ENCODE data around the gene RNASEL. TPM values are rescaled to one million over a fixed set of nuclear protein-coding genes. Genes with fewer than 3 reads are reported as not detected.

RNASEL gene
- total and polyA plus RNA-seq, 2 donors from 2014 or later = 6.0 to 12.1 TPM

DNA sequence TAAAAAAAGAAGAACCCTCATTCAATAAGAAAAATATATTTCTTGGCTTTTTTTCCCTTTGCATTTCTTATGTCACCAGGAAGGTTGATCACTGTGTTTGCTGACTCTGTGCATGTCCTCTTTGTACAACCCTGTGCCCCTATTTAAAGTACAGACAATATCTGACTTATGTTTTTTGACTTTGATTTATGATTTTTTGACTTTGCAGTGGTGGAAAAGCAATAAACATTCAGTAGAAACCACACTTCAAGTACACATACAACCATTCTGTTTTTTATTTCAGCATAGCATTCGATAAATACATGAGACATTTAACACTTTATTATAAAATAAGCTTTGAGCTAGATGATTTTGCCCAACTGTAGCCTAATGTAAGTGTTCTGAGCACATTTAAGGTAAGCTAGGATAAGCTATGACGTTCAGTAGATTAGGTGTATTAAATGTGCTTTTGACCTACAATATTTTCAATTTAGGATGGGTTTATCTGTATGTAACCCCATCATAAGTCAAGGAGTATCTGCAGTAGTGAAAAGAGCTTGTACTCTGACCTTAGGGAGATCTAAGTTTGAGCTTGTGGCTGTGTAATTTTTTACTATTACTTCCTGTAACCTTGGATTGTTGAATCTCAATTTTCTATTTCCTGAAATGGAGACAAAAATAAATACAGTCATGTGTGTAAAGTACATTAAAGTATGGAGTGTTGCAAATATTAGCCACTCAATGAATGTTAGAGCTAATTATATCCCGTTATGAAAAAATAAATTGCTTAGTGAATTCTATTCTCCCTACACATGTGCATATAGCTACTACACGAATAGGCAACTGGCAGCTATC lies 1.2 kb downstream of the RNASEL start:
- no peaks in the 10 kb centered on the region for H3K36me3 ChIP-seq (ENCODE audit: control insufficient read depth in 2 of 3, insufficient read depth in 3 of 3, low read length in 3 of 3)
- H3K9me3 ChIP-seq (ENCODE audit: control insufficient read depth in 2 of 3, insufficient read depth in 1 of 3, low read length in 3 of 3) = no peaks in the 10 kb centered on the region
- no peak for FAIRE-seq
- no peaks in the 10 kb centered on the region for H3K27me3 ChIP-seq (ENCODE audit: control insufficient read depth, insufficient read depth, low read length)
- H3K9ac ChIP-seq (ENCODE audit: low read length in 3 of 3) = peak overlapping the region in 2 of 3 donors; percentile 86 to 91
- H3K4me3 ChIP-seq (ENCODE audit: low read length in 3 of 3) = peak overlapping the region; percentile 87 to 93 (median 88)
- DNase-seq = no peak
- peak overlapping the region in 1 of 2 donors; percentile 86 for H3K27ac ChIP-seq (ENCODE audit: low read depth in 2 of 2, low read length in 2 of 2)
- intact Hi-C loops (cut with DNase I) = no loop called here
- H3K4me1 ChIP-seq (ENCODE audit: control insufficient read depth in 2 of 3, insufficient read depth in 2 of 3, low read depth in 1 of 3, low read length in 3 of 3) = peaks cover 0 to 10% (median 7%) of the 10 kb centered on the region in 3 donors
- TF ChIP-seq, protein P1, sequence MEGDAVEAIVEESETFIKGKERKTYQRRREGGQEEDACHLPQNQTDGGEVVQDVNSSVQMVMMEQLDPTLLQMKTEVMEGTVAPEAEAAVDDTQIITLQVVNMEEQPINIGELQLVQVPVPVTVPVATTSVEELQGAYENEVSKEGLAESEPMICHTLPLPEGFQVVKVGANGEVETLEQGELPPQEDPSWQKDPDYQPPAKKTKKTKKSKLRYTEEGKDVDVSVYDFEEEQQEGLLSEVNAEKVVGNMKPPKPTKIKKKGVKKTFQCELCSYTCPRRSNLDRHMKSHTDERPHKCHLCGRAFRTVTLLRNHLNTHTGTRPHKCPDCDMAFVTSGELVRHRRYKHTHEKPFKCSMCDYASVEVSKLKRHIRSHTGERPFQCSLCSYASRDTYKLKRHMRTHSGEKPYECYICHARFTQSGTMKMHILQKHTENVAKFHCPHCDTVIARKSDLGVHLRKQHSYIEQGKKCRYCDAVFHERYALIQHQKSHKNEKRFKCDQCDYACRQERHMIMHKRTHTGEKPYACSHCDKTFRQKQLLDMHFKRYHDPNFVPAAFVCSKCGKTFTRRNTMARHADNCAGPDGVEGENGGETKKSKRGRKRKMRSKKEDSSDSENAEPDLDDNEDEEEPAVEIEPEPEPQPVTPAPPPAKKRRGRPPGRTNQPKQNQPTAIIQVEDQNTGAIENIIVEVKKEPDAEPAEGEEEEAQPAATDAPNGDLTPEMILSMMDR (IDR thresholded peaks at IDR 0.05; ENCODE audit: borderline replicate concordance, extremely low read depth, insufficient read depth) = no peak

DNA sequence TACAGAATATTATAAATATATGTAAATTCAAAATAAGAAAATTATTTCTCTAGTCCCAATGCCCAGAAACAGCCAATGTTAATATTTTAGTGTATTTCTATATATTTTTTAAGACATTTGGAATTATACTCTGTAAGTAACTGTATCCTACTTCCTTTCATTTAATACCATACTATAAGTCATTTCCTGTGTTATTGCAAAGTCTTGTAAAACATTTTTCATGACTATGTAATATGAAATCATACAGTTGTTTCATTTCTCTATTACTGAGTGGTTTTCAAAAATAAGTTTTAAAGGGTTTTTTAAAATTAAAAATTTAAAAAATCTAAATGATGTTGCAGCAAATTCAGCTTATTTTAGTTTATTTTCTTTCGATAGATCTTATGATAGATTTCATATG lies 2.0 kb downstream of the RNASEL start:
- H3K4me1 ChIP-seq (ENCODE audit: control insufficient read depth in 2 of 3, insufficient read depth in 2 of 3, low read depth in 1 of 3, low read length in 3 of 3) = peaks cover 0 to 10% (median 7%) of the 10 kb centered on the region in 3 donors
- intact Hi-C loops (cut with DNase I) = no loop called here
- H3K36me3 ChIP-seq (ENCODE audit: control insufficient read depth in 2 of 3, insufficient read depth in 3 of 3, low read length in 3 of 3) = peaks cover 0 to 5% (median 0%) of the 10 kb centered on the region in 3 donors
- no peak for DNase-seq
- no peaks in the 10 kb centered on the region for H3K9me3 ChIP-seq (ENCODE audit: control insufficient read depth in 2 of 3, insufficient read depth in 1 of 3, low read length in 3 of 3)
- H3K27me3 ChIP-seq (ENCODE audit: control insufficient read depth, insufficient read depth, low read length) = no peaks in the 10 kb centered on the region
- TF ChIP-seq, protein P1 (IDR thresholded peaks at IDR 0.05; ENCODE audit: borderline replicate concordance, extremely low read depth, insufficient read depth) = no peak
- H3K27ac ChIP-seq (ENCODE audit: low read depth in 2 of 2, low read length in 2 of 2) = no peak overlapping the region
- H3K4me3 ChIP-seq (ENCODE audit: low read length in 3 of 3) = no peak overlapping the region
- FAIRE-seq = peak; percentile 46
- H3K9ac ChIP-seq (ENCODE audit: low read length in 3 of 3) = no peak overlapping the region

DNA sequence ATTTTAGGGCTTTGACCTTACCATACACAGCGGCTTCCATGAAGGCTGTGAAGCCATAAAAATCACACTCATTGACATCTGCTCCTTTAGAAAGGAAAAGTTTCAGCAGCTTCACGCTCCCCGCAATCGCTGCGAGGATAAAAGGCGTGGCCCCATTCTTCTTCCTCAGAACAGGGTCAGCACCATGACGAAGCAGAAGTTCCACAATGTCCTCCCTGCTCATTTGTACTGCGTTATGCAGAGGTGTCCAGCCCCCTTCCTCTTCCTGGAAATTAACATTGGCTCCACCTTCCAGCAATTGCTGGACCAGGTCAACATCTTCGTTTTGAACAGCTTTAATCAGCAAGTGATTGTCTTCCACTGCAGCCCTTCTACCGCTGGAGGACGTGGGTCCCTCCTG lies 2.7 kb downstream of the RNASEL start:
- Histone ChIP-seq H3K27me3 (ENCODE audit: control insufficient read depth, insufficient read depth, low read length) (no peaks in the 10 kb centered on the region), H3K9ac (ENCODE audit: low read length in 3 of 3) (no peak overlapping the region), H3K4me3 (ENCODE audit: low read length in 3 of 3) (no peak overlapping the region), H3K4me1 (ENCODE audit: control insufficient read depth in 2 of 3, insufficient read depth in 2 of 3, low read depth in 1 of 3, low read length in 3 of 3) (peaks cover 0 to 10% (median 7%) of the 10 kb centered on the region in 3 donors), H3K9me3 (ENCODE audit: control insufficient read depth in 2 of 3, insufficient read depth in 1 of 3, low read length in 3 of 3) (no peaks in the 10 kb centered on the region), H3K27ac (ENCODE audit: low read depth in 2 of 2, low read length in 2 of 2) (no peak overlapping the region), H3K36me3 (ENCODE audit: control insufficient read depth in 2 of 3, insufficient read depth in 3 of 3, low read length in 3 of 3) (peaks cover 0 to 9% (median 2%) of the 10 kb centered on the region in 3 donors)
- DNase-seq (no peak), FAIRE-seq (no peak)
- intact Hi-C loops (cut with DNase I) = no loop called here
- TF ChIP-seq, protein P1 (IDR thresholded peaks at IDR 0.05; ENCODE audit: borderline replicate concordance, extremely low read depth, insufficient read depth) = no peak

Data from kidney (tissue), 14 donors.